GM23338 (cell line): ENCODE results near the gene ANKRD63. TPM values are rescaled to one million over a fixed set of nuclear protein-coding genes. Genes with fewer than 3 reads are reported as not detected.
A peak's percentile ranks its signal among the peaks of the same experiment; 100 is the strongest.

ENCODE experiments used
- ATAC-seq: fragments of 200-7000 bp; cut with Tn5 transposase; 3 replicates; pipeline ENCODE4 v1.9.1; 2020
- DNase-seq: peaks from one replicate; pipeline ENCODE4 v3.0.0-alpha.2; 2015; ENCODE audit warnings: low spot score
- H2AFZ ChIP-seq: fragments of 200-600 bp; sonication (generic); 2 replicates; pipeline ENCODE4 v1.8.0; 2016; ENCODE audit warnings: antibody characterized with exemption, mild to moderate bottlenecking, moderate library complexity
- H3F3A ChIP-seq: fragments of 200-600 bp; sonication (generic); replicated peaks from 2 replicates; pipeline ENCODE4 v1.8.0; 2017; ENCODE audit warnings: antibody characterized with exemption, mixed run types, low read depth
- H3K27ac ChIP-seq: fragments of 200-600 bp; sonication (generic); 2 replicates; pipeline ENCODE4 v1.6.1; 2016; ENCODE audit warnings: low read depth
- H3K27me3 ChIP-seq: fragments of 200-600 bp; sonication (generic); 2 replicates; pipeline ENCODE4 v1.8.0; 2016; ENCODE audit warnings: mild to moderate bottlenecking, mixed run types, moderate library complexity; ENCODE audit not compliant: insufficient read depth
- H3K36me3 ChIP-seq: fragments of 200-600 bp; sonication (generic); 2 replicates; pipeline ENCODE4 v1.8.0; 2016; ENCODE audit warnings: mild to moderate bottlenecking; ENCODE audit not compliant: insufficient read depth
- H3K4me1 ChIP-seq: fragments of 200-600 bp; sonication (generic); 2 replicates; pipeline ENCODE4 v1.8.0; 2016; ENCODE audit warnings: mild to moderate bottlenecking, moderate library complexity; ENCODE audit not compliant: insufficient read depth
- H3K4me2 ChIP-seq: fragments of 200-600 bp; sonication (generic); 2 replicates; pipeline ENCODE4 v1.7.1; 2017; ENCODE audit warnings: mixed run types
- H3K4me3 ChIP-seq: fragments of 200-600 bp; sonication (generic); 2 replicates; pipeline ENCODE4 v1.6.1; 2016; ENCODE audit warnings: mixed run types
- H3K79me2 ChIP-seq: fragments of 200-600 bp; sonication (generic); replicated peaks from 2 replicates; pipeline ENCODE4 v1.8.0; 2017; ENCODE audit warnings: mild to moderate bottlenecking; ENCODE audit not compliant: insufficient read depth
- H3K9me2 ChIP-seq: fragments of 200-600 bp; sonication (generic); 2 replicates; pipeline ENCODE4 v1.8.0; 2017; ENCODE audit not compliant: insufficient read depth
- H4K20me1 ChIP-seq: fragments of 200-600 bp; sonication (generic); replicated peaks from 2 replicates; pipeline ENCODE4 v1.8.0; 2017; ENCODE audit warnings: mild to moderate bottlenecking; ENCODE audit not compliant: insufficient read depth
- H3K27ac Mint-ChIP-seq: 2 replicates; pipeline ENCODE4 v1.8.0; 2020; ENCODE audit warnings: inconsistent platforms, mild to moderate bottlenecking, moderate library complexity, mixed read lengths
- H3K27me3 Mint-ChIP-seq: 3 replicates; pipeline ENCODE4 v1.8.0; 2022; ENCODE audit warnings: low read depth, mild to moderate bottlenecking, moderate library complexity, mixed read lengths, inconsistent platforms; ENCODE audit not compliant: insufficient read depth, poor library complexity
- H3K36me3 Mint-ChIP-seq: 3 replicates; pipeline ENCODE4 v1.8.0; 2021; ENCODE audit warnings: low read depth, mild to moderate bottlenecking, inconsistent platforms, moderate library complexity, mixed read lengths
- H3K4me1 Mint-ChIP-seq: 3 replicates; pipeline ENCODE4 v1.8.0; 2020; ENCODE audit warnings: mild to moderate bottlenecking, inconsistent platforms, mixed read lengths
- H3K4me3 Mint-ChIP-seq: 3 replicates; pipeline ENCODE4 v1.8.0; 2021; ENCODE audit warnings: moderate library complexity, mild to moderate bottlenecking, inconsistent platforms, mixed read lengths
- H3K9me3 Mint-ChIP-seq: 3 replicates; pipeline ENCODE4 v1.8.0; 2020; ENCODE audit warnings: moderate library complexity, mild to moderate bottlenecking, inconsistent platforms, mixed read lengths
- CREB1 ChIP-seq: fragments of 250-450 bp; sonication (Bioruptor Pico); IDR thresholded peaks from 2 replicates; pipeline ENCODE4 v1.5.0; 2020; ENCODE audit warnings: low read depth, mild to moderate bottlenecking, moderate library complexity
- EZH2 ChIP-seq: fragments of 200-600 bp; sonication (generic); IDR thresholded peaks from one replicate; pipeline ENCODE4 v1.8.0; 2017; ENCODE audit warnings: antibody characterized with exemption, mild to moderate bottlenecking, low read depth; ENCODE audit not compliant: unreplicated experiment
- EZH2phosphoT487 ChIP-seq: fragments of 200-600 bp; sonication (generic); IDR thresholded peaks from one replicate; pipeline ENCODE4 v1.8.1; 2018; ENCODE audit warnings: antibody characterized with exemption; ENCODE audit not compliant: unreplicated experiment
- NANOG ChIP-seq: IDR thresholded peaks from 2 replicates; pipeline ENCODE4 v1.6.1; 2016; ENCODE audit warnings: antibody characterized with exemption, borderline replicate concordance
- ZNF114 ChIP-seq: fragments of 250-450 bp; sonication (Bioruptor Pico); IDR thresholded peaks from 2 replicates; pipeline ENCODE4 v1.5.0; 2020; ENCODE audit warnings: mild to moderate bottlenecking, moderate library complexity
- polyA plus RNA-seq: library from polyadenylated mRNA; unstranded; fragments of >200 nt; fragmentation: Nextera tagmentation; extraction: Ambion mirVana; gene quantifications from 2 replicates; pipeline ENCODE4 v1.2.1, GENCODE V29; 2016
- total RNA-seq: library from RNA; depleted of rRNA; stranded (reverse); fragments of >200 nt; shearing (Covaris generic); gene quantifications from 2 replicates; pipeline ENCODE4 v1.2.3, GENCODE V29; 2014
- TF ChIP-seq, protein P1 (sequence below): fragments of 250-450 bp; sonication (Bioruptor Pico); IDR thresholded peaks from 2 replicates; pipeline ENCODE4 v1.5.0; 2020; ENCODE audit warnings: mild to moderate bottlenecking, moderate library complexity
- TF ChIP-seq, protein P2 (sequence below), 2 experiments: fragments of 200-600 bp in 1 of 2; sonication (generic) in 1 of 2; conservative IDR thresholded peaks; 2 replicates each; pipeline versions ENCODE4 v1.5.1 to v1.6.1; 2016 to 2017; ENCODE audit warnings: antibody characterized with exemption in 2 of 2, low read depth in 2 of 2, mild to moderate bottlenecking in 2 of 2, moderate library complexity in 1 of 2

ANKRD63 gene
- total and polyA plus RNA-seq, 2 experiments from 2014 or later: 0.59 TPM; not detected in 1

- TF ChIP-seq, protein P1, sequence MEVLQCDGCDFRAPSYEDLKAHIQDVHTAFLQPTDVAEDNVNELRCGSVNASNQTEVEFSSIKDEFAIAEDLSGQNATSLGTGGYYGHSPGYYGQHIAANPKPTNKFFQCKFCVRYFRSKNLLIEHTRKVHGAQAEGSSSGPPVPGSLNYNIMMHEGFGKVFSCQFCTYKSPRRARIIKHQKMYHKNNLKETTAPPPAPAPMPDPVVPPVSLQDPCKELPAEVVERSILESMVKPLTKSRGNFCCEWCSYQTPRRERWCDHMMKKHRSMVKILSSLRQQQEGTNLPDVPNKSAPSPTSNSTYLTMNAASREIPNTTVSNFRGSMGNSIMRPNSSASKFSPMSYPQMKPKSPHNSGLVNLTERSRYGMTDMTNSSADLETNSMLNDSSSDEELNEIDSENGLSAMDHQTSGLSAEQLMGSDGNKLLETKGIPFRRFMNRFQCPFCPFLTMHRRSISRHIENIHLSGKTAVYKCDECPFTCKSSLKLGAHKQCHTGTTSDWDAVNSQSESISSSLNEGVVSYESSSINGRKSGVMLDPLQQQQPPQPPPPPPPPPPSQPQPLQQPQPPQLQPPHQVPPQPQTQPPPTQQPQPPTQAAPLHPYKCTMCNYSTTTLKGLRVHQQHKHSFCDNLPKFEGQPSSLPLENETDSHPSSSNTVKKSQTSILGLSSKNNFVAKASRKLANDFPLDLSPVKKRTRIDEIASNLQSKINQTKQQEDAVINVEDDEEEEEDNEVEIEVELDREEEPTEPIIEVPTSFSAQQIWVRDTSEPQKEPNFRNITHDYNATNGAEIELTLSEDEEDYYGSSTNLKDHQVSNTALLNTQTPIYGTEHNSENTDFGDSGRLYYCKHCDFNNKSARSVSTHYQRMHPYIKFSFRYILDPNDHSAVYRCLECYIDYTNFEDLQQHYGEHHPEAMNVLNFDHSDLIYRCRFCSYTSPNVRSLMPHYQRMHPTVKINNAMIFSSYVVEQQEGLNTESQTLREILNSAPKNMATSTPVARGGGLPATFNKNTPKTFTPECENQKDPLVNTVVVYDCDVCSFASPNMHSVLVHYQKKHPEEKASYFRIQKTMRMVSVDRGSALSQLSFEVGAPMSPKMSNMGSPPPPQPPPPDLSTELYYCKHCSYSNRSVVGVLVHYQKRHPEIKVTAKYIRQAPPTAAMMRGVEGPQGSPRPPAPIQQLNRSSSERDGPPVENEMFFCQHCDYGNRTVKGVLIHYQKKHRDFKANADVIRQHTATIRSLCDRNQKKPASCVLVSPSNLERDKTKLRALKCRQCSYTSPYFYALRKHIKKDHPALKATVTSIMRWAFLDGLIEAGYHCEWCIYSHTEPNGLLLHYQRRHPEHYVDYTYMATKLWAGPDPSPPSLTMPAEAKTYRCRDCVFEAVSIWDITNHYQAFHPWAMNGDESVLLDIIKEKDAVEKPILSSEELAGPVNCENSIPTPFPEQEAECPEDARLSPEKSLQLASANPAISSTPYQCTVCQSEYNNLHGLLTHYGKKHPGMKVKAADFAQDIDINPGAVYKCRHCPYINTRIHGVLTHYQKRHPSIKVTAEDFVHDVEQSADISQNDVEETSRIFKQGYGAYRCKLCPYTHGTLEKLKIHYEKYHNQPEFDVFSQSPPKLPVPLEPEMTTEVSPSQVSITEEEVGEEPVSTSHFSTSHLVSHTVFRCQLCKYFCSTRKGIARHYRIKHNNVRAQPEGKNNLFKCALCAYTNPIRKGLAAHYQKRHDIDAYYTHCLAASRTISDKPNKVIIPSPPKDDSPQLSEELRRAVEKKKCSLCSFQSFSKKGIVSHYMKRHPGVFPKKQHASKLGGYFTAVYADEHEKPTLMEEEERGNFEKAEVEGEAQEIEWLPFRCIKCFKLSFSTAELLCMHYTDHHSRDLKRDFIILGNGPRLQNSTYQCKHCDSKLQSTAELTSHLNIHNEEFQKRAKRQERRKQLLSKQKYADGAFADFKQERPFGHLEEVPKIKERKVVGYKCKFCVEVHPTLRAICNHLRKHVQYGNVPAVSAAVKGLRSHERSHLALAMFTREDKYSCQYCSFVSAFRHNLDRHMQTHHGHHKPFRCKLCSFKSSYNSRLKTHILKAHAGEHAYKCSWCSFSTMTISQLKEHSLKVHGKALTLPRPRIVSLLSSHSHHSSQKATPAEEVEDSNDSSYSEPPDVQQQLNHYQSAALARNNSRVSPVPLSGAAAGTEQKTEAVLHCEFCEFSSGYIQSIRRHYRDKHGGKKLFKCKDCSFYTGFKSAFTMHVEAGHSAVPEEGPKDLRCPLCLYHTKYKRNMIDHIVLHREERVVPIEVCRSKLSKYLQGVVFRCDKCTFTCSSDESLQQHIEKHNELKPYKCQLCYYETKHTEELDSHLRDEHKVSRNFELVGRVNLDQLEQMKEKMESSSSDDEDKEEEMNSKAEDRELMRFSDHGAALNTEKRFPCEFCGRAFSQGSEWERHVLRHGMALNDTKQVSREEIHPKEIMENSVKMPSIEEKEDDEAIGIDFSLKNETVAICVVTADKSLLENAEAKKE (CRISPR knock-in tag): no peak
- TF ChIP-seq CREB1 (CRISPR knock-in tag) (no peak), NANOG (no peak), ZNF114 (CRISPR knock-in tag) (no peak), EZH2phosphoT487 (no peak)
- TF ChIP-seq, protein P2, sequence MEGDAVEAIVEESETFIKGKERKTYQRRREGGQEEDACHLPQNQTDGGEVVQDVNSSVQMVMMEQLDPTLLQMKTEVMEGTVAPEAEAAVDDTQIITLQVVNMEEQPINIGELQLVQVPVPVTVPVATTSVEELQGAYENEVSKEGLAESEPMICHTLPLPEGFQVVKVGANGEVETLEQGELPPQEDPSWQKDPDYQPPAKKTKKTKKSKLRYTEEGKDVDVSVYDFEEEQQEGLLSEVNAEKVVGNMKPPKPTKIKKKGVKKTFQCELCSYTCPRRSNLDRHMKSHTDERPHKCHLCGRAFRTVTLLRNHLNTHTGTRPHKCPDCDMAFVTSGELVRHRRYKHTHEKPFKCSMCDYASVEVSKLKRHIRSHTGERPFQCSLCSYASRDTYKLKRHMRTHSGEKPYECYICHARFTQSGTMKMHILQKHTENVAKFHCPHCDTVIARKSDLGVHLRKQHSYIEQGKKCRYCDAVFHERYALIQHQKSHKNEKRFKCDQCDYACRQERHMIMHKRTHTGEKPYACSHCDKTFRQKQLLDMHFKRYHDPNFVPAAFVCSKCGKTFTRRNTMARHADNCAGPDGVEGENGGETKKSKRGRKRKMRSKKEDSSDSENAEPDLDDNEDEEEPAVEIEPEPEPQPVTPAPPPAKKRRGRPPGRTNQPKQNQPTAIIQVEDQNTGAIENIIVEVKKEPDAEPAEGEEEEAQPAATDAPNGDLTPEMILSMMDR (conservative IDR thresholded peaks at IDR 0.05; ENCODE audit: low read depth in 2 of 2): no peak
Observed at GRCh38 chr15:40322531-40323238, 39.8 kb upstream of the ANKRD63 start (continued).

DNA sequence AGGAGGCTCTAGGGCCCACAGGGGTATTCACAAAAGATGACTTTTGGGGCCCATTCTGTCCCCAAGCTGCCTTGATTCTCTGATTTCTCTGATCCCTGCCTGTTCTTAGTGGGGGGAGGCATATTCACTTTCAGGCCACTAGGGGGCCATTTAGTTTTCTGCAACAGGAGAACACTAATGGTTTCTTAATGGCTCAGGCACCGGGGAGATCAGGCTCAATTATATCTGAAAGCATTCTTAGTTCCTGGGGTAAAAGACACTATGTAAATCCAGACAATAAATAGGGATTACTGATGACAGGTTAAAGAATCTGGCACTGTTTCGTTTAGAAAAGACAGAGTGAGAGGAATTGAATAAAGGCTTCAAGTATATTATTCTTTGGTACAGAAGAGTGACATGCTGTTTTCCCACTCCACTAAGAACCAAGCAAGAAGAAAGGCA, 38.1 kb upstream of the ANKRD63 start:
- H3K79me2 ChIP-seq: peaks cover 16% of the 10 kb centered on the region
- H3K27me3 ChIP-seq: peaks cover 34% of the 10 kb centered on the region
- ATAC-seq (peak; percentile 14), DNase-seq (peak; percentile 89)
- Mint-ChIP-seq H3K27ac (no peak overlapping the region), H3K4me3 (peak overlapping the region; percentile 6; the same call in 1 of the 3 replicates), H3K9me3 (no peaks in the 10 kb centered on the region; the same call in 2 of the 3 replicates), H3K36me3 (peaks cover 6% of the 10 kb centered on the region; the same call in 2 of the 3 replicates), H3K27me3 (peaks cover 34% of the 10 kb centered on the region), H3K4me1 (peaks cover 34% of the 10 kb centered on the region)
- no peak overlapping the region for H2AFZ ChIP-seq
- H3F3A ChIP-seq: peaks cover 13% of the 10 kb centered on the region; the same call in 1 of the 2 replicates
- H3K27ac ChIP-seq: no peak overlapping the region
- TF ChIP-seq EZH2: no peak
- TF ChIP-seq, protein P2 (conservative IDR thresholded peaks at IDR 0.05; ENCODE audit: low read depth in 2 of 2): peak; percentile 80 to 98
- no peaks in the 10 kb centered on the region for H3K36me3 ChIP-seq
- H3K9me2 ChIP-seq: no peaks in the 10 kb centered on the region
- H4K20me1 ChIP-seq: peaks cover 9% of the 10 kb centered on the region
- peaks cover 28% of the 10 kb centered on the region for H3K4me1 ChIP-seq
- H3K4me3 ChIP-seq: no peak overlapping the region
- H3K4me2 ChIP-seq: no peak overlapping the region
